ENCODE data around the gene FOXP1.
A peak's percentile ranks its signal among the peaks of the same experiment; 100 is the strongest.

The FOXP1 gene

GRCh38 chr3:71307991-71308697 lies 275.4 kb downstream of the FOXP1 start:
- no peak for DNase-seq (ENCODE audit: low read depth)

GRCh38 chr3:71305231-71306206 lies 278.0 kb downstream of the FOXP1 start:
- DNase-seq (ENCODE audit: low read depth): peak; percentile 7

DNA sequence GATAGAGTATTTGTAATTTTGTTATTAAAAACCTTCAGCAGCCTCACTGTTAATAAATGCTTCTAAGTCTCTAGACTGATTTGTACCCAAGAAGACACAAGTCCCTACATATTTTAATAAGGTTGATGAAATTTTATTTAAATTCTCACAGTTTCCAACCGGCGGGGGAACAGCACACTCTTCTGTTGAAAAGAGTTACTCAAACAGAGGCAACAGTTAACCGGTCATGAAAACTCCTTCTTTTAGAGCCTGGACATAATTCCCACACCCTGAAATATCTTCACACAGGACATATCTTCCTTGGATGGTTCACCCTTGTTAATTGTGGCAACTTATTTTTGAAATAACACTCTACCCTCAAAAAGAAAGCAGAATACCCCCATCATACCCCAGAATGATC lies 278.8 kb downstream of the FOXP1 start:
- DNase-seq (ENCODE audit: low read depth): no peak

DNA sequence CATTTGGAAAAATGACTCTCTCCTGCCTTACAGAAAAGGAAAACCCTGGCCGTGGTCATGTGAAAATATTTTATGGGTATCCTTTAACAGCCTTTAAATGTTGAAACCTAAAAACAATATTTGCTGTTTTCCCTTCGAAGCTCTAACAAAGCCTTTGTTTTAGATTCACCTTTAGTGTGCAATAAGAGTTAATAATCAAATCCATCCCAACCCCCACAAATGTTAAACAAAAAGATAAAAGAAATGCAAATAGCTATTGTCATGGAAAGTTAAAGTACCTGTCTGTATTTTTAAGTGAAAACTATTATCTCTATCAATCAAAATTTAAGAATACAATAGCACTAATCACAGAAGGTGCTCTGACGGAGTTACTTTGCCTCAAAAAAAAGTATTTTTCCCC lies 279.3 kb downstream of the FOXP1 start:
- DNase-seq (ENCODE audit: low read depth): no peak

DNA sequence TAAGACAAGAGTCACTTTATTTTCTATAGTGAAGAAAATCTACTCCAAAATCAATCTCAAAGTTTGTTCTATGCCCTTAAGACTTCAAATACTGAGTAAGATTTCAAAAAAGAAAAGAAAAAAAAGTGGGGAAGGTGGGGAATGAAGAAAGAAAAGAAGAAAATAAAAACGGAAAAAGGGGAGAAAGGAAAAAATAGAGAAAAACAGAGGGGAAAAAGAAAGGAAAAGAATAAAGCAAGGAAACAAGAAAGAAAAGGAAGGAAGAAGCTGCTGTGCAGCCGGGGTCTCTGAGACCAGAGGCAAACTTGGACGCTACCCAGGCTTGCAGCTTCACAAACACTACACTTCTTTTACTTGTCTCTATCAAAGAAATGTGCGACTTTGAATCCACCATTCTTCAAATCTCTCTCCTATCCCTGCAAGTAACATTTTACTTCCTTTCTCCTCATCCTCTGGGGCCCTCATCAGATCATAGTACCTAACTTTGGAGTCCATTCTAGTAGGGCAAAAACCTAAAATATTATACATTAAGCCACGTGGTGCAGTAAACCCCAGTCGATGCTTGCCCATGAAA lies 279.8 kb downstream of the FOXP1 start:
- DNase-seq (ENCODE audit: low read depth): no peak

DNA sequence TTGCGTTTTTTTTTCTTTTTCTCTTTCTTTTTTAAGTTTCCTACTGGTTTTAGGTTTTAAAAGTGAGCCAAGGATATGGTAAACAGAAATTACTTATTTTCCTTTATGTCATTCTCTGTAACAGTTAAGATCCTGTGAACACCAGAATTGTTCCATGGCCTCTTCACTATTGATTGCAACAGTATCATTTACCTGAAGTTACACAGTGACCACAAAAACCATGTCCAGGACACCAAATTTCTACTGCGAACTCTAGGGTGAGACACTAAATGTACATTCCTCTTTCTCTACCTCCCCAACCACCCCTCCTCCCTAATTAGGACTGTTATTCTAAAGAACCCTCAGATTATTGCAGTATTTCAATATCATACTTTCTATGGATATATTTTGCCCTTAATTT lies 280.9 kb downstream of the FOXP1 start:
- DNase-seq (ENCODE audit: low read depth): no peak

DNA sequence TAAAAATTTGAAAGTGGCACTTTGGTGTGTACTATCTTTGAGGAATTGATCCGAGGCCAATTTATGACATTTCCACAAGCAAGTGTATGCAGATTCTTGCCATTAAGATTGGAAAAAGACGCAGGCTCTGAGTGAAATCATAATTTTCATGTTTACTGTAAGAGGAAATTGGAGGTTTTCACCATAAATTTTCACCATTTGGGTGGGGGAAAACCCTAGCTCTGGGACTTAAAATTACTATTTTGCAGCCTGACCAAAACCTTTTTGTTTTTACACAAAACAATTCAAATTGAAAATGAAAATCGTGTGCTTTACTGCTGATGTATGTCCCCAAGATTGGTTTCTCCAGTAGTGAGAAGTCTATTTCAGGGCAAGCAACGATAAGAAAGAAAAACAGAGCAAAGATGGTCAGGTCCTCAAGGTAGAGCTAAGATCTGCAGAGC lies 282.6 kb downstream of the FOXP1 start:
- no peak for DNase-seq (ENCODE audit: low read depth)

DNA sequence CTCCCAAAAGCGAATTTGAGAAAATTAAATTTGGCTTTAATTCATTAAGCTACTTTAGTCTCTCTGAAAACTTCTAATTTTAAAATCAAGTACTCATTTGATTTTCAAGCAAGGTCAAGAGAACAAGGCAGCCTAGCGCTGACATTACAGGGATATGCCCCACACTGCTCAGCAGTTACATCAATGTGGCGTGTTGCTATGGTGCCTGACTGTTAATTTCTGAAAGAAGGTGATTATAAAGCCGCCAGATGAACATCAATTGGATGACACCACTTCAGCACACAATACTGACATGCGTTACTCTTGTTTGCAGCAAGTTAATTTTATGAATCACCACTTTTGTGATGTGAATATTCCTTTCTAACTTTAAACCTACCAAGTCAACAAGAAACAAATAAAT lies 284.4 kb downstream of the FOXP1 start:
- peak; percentile 9 for DNase-seq (ENCODE audit: low read depth)

GRCh38 chr3:71294919-71295318 lies 288.6 kb downstream of the FOXP1 start:
- no peak for DNase-seq (ENCODE audit: low read depth)

GRCh38 chr3:71290301-71290700 lies 293.2 kb downstream of the FOXP1 start:
- DNase-seq (ENCODE audit: low read depth): no peak

- DNase-seq (ENCODE audit: low read depth): no peak
These were observed 295.1 kb downstream of the FOXP1 start for GRCh38 chr3:71288269-71288930.

GRCh38 chr3:71285086-71285485 lies 298.4 kb downstream of the FOXP1 start:
- no peak for DNase-seq (ENCODE audit: low read depth)

GRCh38 chr3:71282976-71283375 lies 300.6 kb downstream of the FOXP1 start:
- DNase-seq (ENCODE audit: low read depth): no peak

DNA sequence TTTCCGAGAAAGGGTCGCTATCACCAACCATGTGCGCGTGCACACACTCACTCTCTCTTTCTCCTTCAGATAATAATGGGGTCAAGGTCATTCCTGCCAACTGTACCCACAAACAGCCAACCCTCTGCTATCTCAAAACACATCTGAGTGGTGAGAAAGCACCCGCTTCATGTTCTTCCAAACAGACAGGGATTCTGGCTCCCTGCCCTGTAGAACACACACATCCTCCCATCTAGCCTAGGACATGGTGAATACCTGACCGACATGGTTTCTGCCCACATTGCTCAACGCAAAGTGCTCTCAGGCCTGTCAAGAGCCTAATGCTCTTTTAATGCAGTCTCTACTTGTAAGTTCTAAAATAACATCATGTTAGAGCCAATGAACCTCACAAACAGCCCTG lies 302.2 kb downstream of the FOXP1 start:
- DNase-seq (ENCODE audit: low read depth): no peak

DNA sequence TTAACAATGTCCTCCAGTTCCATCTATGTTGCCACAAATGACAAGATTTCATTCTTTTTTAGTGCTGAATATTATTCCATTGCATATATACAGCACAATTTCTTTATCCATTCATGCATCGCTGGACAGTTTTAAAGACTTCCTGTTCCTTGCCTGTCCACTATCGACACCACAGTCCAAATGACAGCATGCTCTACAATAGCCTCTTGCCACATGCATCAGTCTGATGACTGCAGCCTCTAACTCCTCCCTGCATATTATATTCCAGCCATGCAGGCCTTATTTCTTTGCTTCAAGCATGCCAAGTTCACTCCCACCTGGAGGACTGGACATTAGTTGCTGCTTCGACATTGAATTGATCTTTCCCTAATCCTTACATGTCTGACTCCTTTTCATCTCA lies 306.2 kb downstream of the FOXP1 start:
- no peak for DNase-seq (ENCODE audit: low read depth)

DNA sequence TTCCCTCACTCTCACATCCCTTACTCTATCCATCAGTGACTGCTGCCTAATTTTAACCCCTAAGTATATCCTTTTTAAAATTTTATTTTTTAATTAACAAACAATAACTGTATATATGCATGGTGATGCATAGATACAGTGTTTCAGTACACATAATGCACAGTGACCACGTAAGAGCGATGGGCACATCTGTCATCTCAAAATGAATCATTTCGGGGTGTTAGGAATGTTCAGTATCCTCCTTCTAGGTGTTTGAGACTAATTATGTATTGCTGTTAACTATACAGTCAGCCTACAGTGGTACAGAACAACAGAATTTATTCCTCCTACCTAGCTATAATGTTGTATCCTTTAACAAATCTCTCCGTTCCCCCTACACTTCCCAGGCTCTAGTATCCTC lies 307.0 kb downstream of the FOXP1 start:
- no peak for DNase-seq (ENCODE audit: low read depth)

DNA sequence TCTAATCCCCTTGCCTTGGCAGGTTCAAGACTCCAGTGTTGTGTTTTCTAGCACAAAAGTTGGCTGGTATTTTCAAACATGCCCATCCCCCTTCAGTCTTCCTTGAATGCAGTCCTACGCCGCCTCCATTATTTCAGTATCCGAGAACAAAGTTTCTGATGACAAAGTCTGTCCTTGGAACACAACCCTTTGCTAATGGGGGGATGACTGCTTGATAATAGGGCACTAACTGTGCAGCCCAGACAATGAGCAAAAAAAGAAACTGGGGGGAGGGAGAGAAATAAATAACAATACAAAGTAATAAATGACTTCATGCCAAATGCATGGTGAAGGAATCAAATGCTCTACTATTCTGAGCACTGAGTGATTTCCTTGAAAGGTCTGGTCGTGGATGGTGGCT lies 310.1 kb downstream of the FOXP1 start:
- no peak for DNase-seq (ENCODE audit: low read depth)

GRCh38 chr3:71271596-71271995 lies 311.9 kb downstream of the FOXP1 start:
- no peak for DNase-seq (ENCODE audit: low read depth)

DNA sequence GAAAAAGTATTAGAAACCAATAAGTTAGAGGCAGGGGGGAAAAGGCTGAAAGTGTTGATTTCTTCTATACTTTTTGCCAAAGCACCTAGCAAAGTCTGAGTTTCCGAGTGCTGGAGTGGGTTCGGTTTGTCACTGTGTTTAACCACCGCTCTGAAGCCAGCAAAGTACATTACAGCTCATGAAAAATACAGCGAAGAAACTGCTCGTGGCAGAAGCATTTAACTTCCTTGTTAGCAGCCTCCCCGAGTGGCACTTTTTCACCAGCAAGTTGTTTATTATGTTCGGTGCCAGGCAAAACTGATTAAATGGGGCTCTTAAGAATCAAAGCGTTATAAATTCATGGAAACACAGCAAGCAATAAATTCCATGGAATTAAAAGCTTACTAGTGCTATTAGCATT lies 313.6 kb downstream of the FOXP1 start:
- DNase-seq (ENCODE audit: low read depth): peak; percentile 2

DNA sequence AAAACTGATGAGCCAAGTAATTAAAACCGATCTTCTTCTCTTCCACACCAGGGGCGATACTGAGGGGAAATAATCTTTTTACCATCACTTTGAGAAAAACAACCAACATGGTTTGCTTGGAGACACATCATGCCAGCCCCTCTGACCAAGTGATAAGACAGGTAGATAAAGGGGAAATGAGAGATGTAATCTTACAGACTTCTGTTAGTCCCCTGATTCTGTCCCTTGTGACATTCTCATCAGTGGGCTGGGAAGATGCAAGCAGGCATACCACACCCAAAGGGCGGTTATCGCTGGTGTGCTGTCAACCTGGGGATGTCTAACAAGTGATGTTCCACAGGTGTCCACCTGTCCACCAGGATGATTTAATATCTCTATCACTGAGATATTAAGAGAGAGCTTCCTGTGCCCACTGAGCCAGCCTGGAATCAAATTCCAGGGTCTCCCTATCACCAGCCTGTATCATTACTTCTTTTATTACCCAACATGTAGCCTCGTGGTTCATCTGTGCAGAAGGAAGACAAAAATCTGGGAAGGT lies 315.0 kb downstream of the FOXP1 start:
- no peak for DNase-seq (ENCODE audit: low read depth)

GRCh38 chr3:71266875-71267274 lies 316.7 kb downstream of the FOXP1 start:
- no peak for DNase-seq (ENCODE audit: low read depth)

DNA sequence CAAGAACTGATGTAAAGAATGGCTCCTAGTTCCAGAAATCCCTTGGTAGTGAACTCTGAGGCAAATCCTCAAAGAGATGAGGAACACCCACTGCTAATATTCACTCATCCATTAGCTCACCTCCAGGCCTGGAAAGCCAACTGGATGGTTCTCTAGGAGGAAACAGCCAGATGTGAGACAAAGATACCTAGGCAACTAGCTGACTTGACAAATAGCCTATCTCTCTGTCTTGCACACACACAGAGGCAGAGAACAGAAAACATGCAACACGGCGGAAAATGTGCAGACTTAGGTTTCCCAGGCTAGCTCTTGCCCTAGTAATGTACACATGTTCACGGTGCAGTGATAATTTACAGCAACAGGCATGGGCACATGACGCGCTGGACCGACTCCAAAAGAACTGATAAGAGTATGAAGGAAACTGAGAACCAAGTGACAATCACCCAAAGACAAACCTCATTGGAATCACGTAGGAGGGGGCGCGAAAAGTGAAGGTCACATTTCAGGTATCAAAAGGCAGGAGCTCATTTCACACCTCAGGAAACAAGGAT lies 318.1 kb downstream of the FOXP1 start:
- no peak for DNase-seq (ENCODE audit: low read depth)

Data from stimulated activated CD8-positive, alpha-beta memory T cell treated with anti-CD3 and anti-CD28 coated beads, Interleukin-12 subunit alpha, Interleukin-12 subunit beta, amount 100 ng/mL, for 1 hour (primary cell).